H9 (cell line): ENCODE data around the gene CDYL2. TPM values are rescaled to one million over a fixed set of nuclear protein-coding genes. Genes with fewer than 3 reads are reported as not detected.

Source experiments
- DNase-seq: peaks from one replicate; pipeline ENCODE4 v3.0.0-alpha.2; 2017
- H2AFZ ChIP-seq: one replicate; pipeline ENCODE4 v1.6.1; 2013; ENCODE audit warnings: mild to moderate bottlenecking, low read length, control low read depth, moderate library complexity
- H2AK5ac ChIP-seq: 2 replicates; pipeline ENCODE4 v1.6.1; 2013; ENCODE audit warnings: low read length, control low read depth, mixed read lengths; ENCODE audit not compliant: insufficient read length
- H2BK120ac ChIP-seq: one replicate; pipeline ENCODE4 v1.6.1; 2013; ENCODE audit warnings: low read depth, mild to moderate bottlenecking, low read length, control low read depth, inconsistent platforms; ENCODE audit not compliant: poor library complexity, severe bottlenecking
- H2BK12ac ChIP-seq: 2 replicates; pipeline ENCODE4 v1.6.1; 2013; ENCODE audit warnings: low read length, control low read depth, mixed read lengths, low read depth; ENCODE audit not compliant: insufficient read length
- H2BK15ac ChIP-seq: 2 replicates; pipeline ENCODE4 v1.6.1; 2013; ENCODE audit warnings: low read depth, low read length, control low read depth
- H2BK20ac ChIP-seq: one replicate; pipeline ENCODE4 v1.6.1; 2013; ENCODE audit warnings: low read depth, mild to moderate bottlenecking, low read length, control low read depth, inconsistent platforms; ENCODE audit not compliant: poor library complexity, severe bottlenecking
- H2BK5ac ChIP-seq: 2 replicates; pipeline ENCODE4 v1.6.1; 2013; ENCODE audit warnings: low read length, control low read depth, mixed read lengths; ENCODE audit not compliant: insufficient read length
- H3K14ac ChIP-seq: 2 replicates; pipeline ENCODE4 v1.6.1; 2013; ENCODE audit warnings: low read length, control low read depth; ENCODE audit not compliant: insufficient read depth
- H3K18ac ChIP-seq: 2 replicates; pipeline ENCODE4 v1.6.1; 2013; ENCODE audit warnings: low read depth, mild to moderate bottlenecking, mixed read lengths, low read length, control low read depth; ENCODE audit not compliant: insufficient read length
- H3K23ac ChIP-seq: 2 replicates; pipeline ENCODE4 v1.6.1; 2013; ENCODE audit warnings: low read length, control low read depth, mixed read lengths, low read depth; ENCODE audit not compliant: insufficient read length
- H3K23me2 ChIP-seq: 2 replicates; pipeline ENCODE4 v1.6.1; 2013; ENCODE audit warnings: low read depth, mild to moderate bottlenecking, mixed read lengths, low read length, control low read depth; ENCODE audit not compliant: insufficient read length, poor library complexity, severe bottlenecking
- H3K27ac ChIP-seq: 2 replicates; pipeline ENCODE4 v1.5.1; 2013; ENCODE audit warnings: low read length, control low read depth, mixed read lengths, low read depth; ENCODE audit not compliant: insufficient read length
- H3K27me3 ChIP-seq: 2 replicates; pipeline ENCODE4 v1.6.1; 2013; ENCODE audit warnings: low read length, control low read depth, inconsistent platforms; ENCODE audit not compliant: insufficient read depth
- H3K4ac ChIP-seq: 2 replicates; pipeline ENCODE4 v1.6.1; 2013; ENCODE audit warnings: low read depth, mild to moderate bottlenecking, control low read depth, inconsistent platforms, low read length, moderate library complexity
- H3K4me1 ChIP-seq: 2 replicates; pipeline ENCODE4 v1.6.1; 2013; ENCODE audit warnings: low read length, control low read depth, inconsistent platforms; ENCODE audit not compliant: insufficient read depth
- H3K4me2 ChIP-seq: 2 replicates; pipeline ENCODE4 v1.6.1; 2013; ENCODE audit warnings: low read length, control low read depth, mixed read lengths; ENCODE audit not compliant: insufficient read length, insufficient read depth
- H3K56ac ChIP-seq: 2 replicates; pipeline ENCODE4 v1.6.1; 2013; ENCODE audit warnings: low read depth, mild to moderate bottlenecking, mixed read lengths, low read length, control low read depth; ENCODE audit not compliant: insufficient read length
- H3K79me1 ChIP-seq: 2 replicates; pipeline ENCODE4 v1.6.1; 2013; ENCODE audit warnings: low read depth, mild to moderate bottlenecking, moderate library complexity, low read length, control low read depth, inconsistent platforms; ENCODE audit not compliant: insufficient read depth, poor library complexity, severe bottlenecking
- H3K79me2 ChIP-seq: 2 replicates; pipeline ENCODE4 v1.6.1; 2013; ENCODE audit warnings: low read length, control low read depth, inconsistent platforms; ENCODE audit not compliant: insufficient read depth
- H3K9ac ChIP-seq: 2 replicates; pipeline ENCODE4 v1.6.1; 2013; ENCODE audit warnings: low read length, control low read depth, mixed read lengths; ENCODE audit not compliant: insufficient read length; ENCODE audit errors: extremely low read depth
- H3K9me3 ChIP-seq: one replicate; pipeline ENCODE4 v1.6.1; 2013; ENCODE audit warnings: low read depth, low read length, inconsistent platforms; ENCODE audit not compliant: control insufficient read depth
- H3T11ph ChIP-seq: one replicate; pipeline ENCODE4 v1.6.1; 2013; ENCODE audit warnings: mild to moderate bottlenecking, low read length, control low read depth, inconsistent platforms
- H4K20me1 ChIP-seq: one replicate; pipeline ENCODE4 v1.6.1; 2013; ENCODE audit not compliant: control insufficient read depth, insufficient read length, insufficient read depth
- H4K5ac ChIP-seq: 2 replicates; pipeline ENCODE4 v1.6.1; 2013; ENCODE audit warnings: low read depth, mild to moderate bottlenecking, mixed read lengths, low read length, control low read depth; ENCODE audit not compliant: insufficient read length
- H4K8ac ChIP-seq: replicated peaks from 2 replicates; pipeline ENCODE4 v1.6.1; 2013; ENCODE audit warnings: low read length, control low read depth, mixed read lengths, low read depth; ENCODE audit not compliant: insufficient read length
- H4K91ac ChIP-seq: 2 replicates; pipeline ENCODE4 v1.6.1; 2013; ENCODE audit warnings: low read depth, mild to moderate bottlenecking, moderate library complexity, mixed read lengths, low read length, control low read depth; ENCODE audit not compliant: insufficient read length
- H3K27ac Mint-ChIP-seq, 3 experiments: 2 replicates in 2 of 3; 3 replicates in 1 of 3; pipeline ENCODE4 v1.8.0; 2020 to 2021; ENCODE audit warnings: mixed read lengths in 3 of 3, mild to moderate bottlenecking in 1 of 3, moderate library complexity in 1 of 3
- H3K27me3 Mint-ChIP-seq: 2 replicates; pipeline ENCODE4 v1.8.0; 2021; ENCODE audit warnings: low read depth, mild to moderate bottlenecking, moderate library complexity, mixed read lengths
- H3K36me3 Mint-ChIP-seq, 3 experiments: 2 replicates in 2 of 3; 3 replicates in 1 of 3; pipeline ENCODE4 v1.8.0; 2020 to 2021; ENCODE audit warnings: low read depth in 3 of 3, mixed read lengths in 3 of 3; ENCODE audit not compliant: insufficient read depth in 1 of 3
- H3K4me1 Mint-ChIP-seq, 2 experiments: 2 replicates each; pipeline ENCODE4 v1.8.0; 2020; ENCODE audit warnings: mixed read lengths in 2 of 2
- H3K4me3 Mint-ChIP-seq, 2 experiments: 2 replicates in 1 of 2; 3 replicates in 1 of 2; pipeline ENCODE4 v1.8.0; 2020 to 2021; ENCODE audit warnings: mild to moderate bottlenecking in 2 of 2, mixed read lengths in 2 of 2, moderate library complexity in 1 of 2
- H3K9me3 Mint-ChIP-seq, 2 experiments: 2 replicates in 1 of 2; 3 replicates in 1 of 2; pipeline ENCODE4 v1.8.0; 2020; ENCODE audit warnings: mild to moderate bottlenecking in 2 of 2, mixed read lengths in 2 of 2, moderate library complexity in 1 of 2
- WGBS: extraction: QIAGEN DNeasy Blood & Tissue Kit; methylation state at CpG from one replicate; pipeline ENCODE4 v1.1.7; 2013; ENCODE audit warnings: missing lambda C conversion rate, low lambda C conversion rate, mixed read lengths; ENCODE audit not compliant: insufficient read length; ENCODE audit errors: extremely low coverage; 5-methylcytosine and 5-hydroxymethylcytosine counted together
- total RNA-seq: library from RNA; stranded (reverse); gene quantifications from 2 replicates; pipeline ENCODE4 v1.2.1, GENCODE V29; 2021
- TF ChIP-seq, protein P1 (sequence below): fragments of 200-600 bp; sonication (generic); conservative IDR thresholded peaks from 3 replicates; pipeline ENCODE4 v1.8.0; 2021; ENCODE audit warnings: antibody characterized with exemption, mild to moderate bottlenecking

Gene CDYL2
- total RNA-seq, 1 experiment from 2014 or later: 4.2 TPM

DNA sequence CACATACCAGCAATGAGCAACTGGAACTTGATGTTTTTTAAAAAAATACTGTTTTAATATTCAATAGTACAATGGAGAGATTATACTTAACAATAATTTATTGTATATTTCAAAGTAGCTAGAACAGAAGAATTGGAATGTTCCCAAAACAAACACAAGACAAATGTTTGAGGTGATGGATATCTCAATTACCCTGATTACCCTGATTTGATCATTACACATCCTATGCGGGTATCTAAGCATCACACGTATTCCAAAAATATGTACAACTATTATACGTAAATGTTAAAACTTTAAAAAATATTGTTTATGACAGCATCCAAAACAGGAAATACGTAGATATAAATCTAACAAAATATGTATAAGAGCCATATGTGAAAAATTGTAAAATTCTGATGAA, 166.8 kb downstream of the CDYL2 start:
- no peaks in the 10 kb centered on the region for H3K27me3 ChIP-seq
- Mint-ChIP-seq H3K4me1 (no peaks in the 10 kb centered on the region), H3K36me3 (peaks cover 0 to 3% (median 0%) of the 10 kb centered on the region in 3 experiments; a peak in 1 of 7 replicates), H3K27ac (no peak overlapping the region), H3K4me3 (no peak overlapping the region), H3K9me3 (peaks cover 21 to 35% of the 10 kb centered on the region in 2 experiments), H3K27me3 (no peaks in the 10 kb centered on the region)
- H3T11ph ChIP-seq: no peak overlapping the region
- no peak for DNase-seq
- no peak overlapping the region for H2AFZ ChIP-seq
- no peaks in the 10 kb centered on the region for H3K79me1 ChIP-seq
- no peak overlapping the region for H2BK5ac ChIP-seq
- H3K4me2 ChIP-seq: no peak overlapping the region
- no peak overlapping the region for H4K91ac ChIP-seq
- H2AK5ac ChIP-seq: no peak overlapping the region
- no peak overlapping the region for H3K27ac ChIP-seq
- no peak overlapping the region for H2BK20ac ChIP-seq
- H3K56ac ChIP-seq: no peak overlapping the region
- H2BK15ac ChIP-seq: no peak overlapping the region
- TF ChIP-seq, protein P1, sequence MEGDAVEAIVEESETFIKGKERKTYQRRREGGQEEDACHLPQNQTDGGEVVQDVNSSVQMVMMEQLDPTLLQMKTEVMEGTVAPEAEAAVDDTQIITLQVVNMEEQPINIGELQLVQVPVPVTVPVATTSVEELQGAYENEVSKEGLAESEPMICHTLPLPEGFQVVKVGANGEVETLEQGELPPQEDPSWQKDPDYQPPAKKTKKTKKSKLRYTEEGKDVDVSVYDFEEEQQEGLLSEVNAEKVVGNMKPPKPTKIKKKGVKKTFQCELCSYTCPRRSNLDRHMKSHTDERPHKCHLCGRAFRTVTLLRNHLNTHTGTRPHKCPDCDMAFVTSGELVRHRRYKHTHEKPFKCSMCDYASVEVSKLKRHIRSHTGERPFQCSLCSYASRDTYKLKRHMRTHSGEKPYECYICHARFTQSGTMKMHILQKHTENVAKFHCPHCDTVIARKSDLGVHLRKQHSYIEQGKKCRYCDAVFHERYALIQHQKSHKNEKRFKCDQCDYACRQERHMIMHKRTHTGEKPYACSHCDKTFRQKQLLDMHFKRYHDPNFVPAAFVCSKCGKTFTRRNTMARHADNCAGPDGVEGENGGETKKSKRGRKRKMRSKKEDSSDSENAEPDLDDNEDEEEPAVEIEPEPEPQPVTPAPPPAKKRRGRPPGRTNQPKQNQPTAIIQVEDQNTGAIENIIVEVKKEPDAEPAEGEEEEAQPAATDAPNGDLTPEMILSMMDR: no peak
- no peak overlapping the region for H3K23ac ChIP-seq
- no peak overlapping the region for H2BK12ac ChIP-seq
- H3K9me3 ChIP-seq: no peaks in the 10 kb centered on the region
- H3K4me1 ChIP-seq: no peaks in the 10 kb centered on the region
- no peak overlapping the region for H2BK120ac ChIP-seq
- no peaks in the 10 kb centered on the region for H4K20me1 ChIP-seq
- no peak overlapping the region for H3K4ac ChIP-seq
- no peak overlapping the region for H3K9ac ChIP-seq
- no peak overlapping the region for H4K5ac ChIP-seq
- H3K79me2 ChIP-seq: no peaks in the 10 kb centered on the region
- WGBS: no CpG with 5 or more reads among the region's 4 CpGs
- H3K14ac ChIP-seq: no peak overlapping the region
- H3K23me2 ChIP-seq: no peaks in the 10 kb centered on the region
- H3K18ac ChIP-seq: no peak overlapping the region
- no peak overlapping the region for H4K8ac ChIP-seq
